Measurements from ENCODE around the gene NHP2.
A peak's percentile ranks its signal among the peaks of the same experiment; 100 is the strongest.

Gene NHP2

GRCh38 chr5:178174456-178174855, 20.8 kb upstream of the NHP2 start:
- DNase-seq (ENCODE audit: low spot score): no peak

- DNase-seq (ENCODE audit: low spot score): no peak
These were observed 16.8 kb upstream of the NHP2 start for GRCh38 chr5:178170455-178170854.

- DNase-seq (ENCODE audit: low spot score): peak; percentile 40
These were observed 11.9 kb upstream of the NHP2 start for GRCh38 chr5:178165581-178165980.

- peak; percentile 89 for DNase-seq (ENCODE audit: low spot score)
These were observed 10.4 kb upstream of the NHP2 start for GRCh38 chr5:178163772-178164735.

GRCh38 chr5:178162481-178162880, 8.8 kb upstream of the NHP2 start:
- no peak for DNase-seq (ENCODE audit: low spot score)

- no peak for DNase-seq (ENCODE audit: low spot score)
These were observed 6.5 kb upstream of the NHP2 start for GRCh38 chr5:178160176-178160575.

- no peak for DNase-seq (ENCODE audit: low spot score)
These were observed 1.4 kb upstream of the NHP2 start for GRCh38 chr5:178155065-178155464.

GRCh38 chr5:178152491-178153444, 917 bp downstream of the NHP2 start:
- no peak for DNase-seq (ENCODE audit: low spot score)

- no peak for DNase-seq (ENCODE audit: low spot score)
These were observed 2.5 kb downstream of the NHP2 start for GRCh38 chr5:178150977-178151734.

GRCh38 chr5:178149199-178149932, 4.3 kb downstream of the NHP2 start:
- DNase-seq (ENCODE audit: low spot score): no peak

- DNase-seq (ENCODE audit: low spot score): no peak
These were observed 6.3 kb downstream of the NHP2 start for GRCh38 chr5:178147406-178147805.

- peak; percentile 86 for DNase-seq (ENCODE audit: low spot score)
These were observed 7.5 kb downstream of the NHP2 start for GRCh38 chr5:178145965-178146820.

- no peak for DNase-seq (ENCODE audit: low spot score)
These were observed 9.8 kb downstream of the NHP2 start for GRCh38 chr5:178143901-178144300.

- DNase-seq (ENCODE audit: low spot score): no peak
These were observed 10.4 kb downstream of the NHP2 start for GRCh38 chr5:178143246-178143645.

GRCh38 chr5:178142642-178143041, 11.0 kb downstream of the NHP2 start:
- no peak for DNase-seq (ENCODE audit: low spot score)

GRCh38 chr5:178141550-178141949, 12.1 kb downstream of the NHP2 start:
- DNase-seq (ENCODE audit: low spot score): no peak

- DNase-seq (ENCODE audit: low spot score): no peak
These were observed 15.7 kb downstream of the NHP2 start for GRCh38 chr5:178137991-178138390.

- no peak for DNase-seq (ENCODE audit: low spot score)
These were observed 16.7 kb downstream of the NHP2 start for GRCh38 chr5:178136990-178137389.

- DNase-seq (ENCODE audit: low spot score): no peak
These were observed 22.2 kb downstream of the NHP2 start for GRCh38 chr5:178131446-178131996.

All from HuH-7.5 (cell line).